Renal cortex interstitium (tissue), 11 donors: ENCODE data around the gene PHACTR1. TPM values are rescaled to one million over a fixed set of nuclear protein-coding genes. Genes with fewer than 3 reads are reported as not detected.

ENCODE experiments used
- DNase-seq, 11 donors: peaks; one replicate each; pipeline ENCODE4 v3.0.0-alpha.2; 2013; ENCODE audit warnings: low read depth in 9 of 11, low spot score in 4 of 11; ENCODE audit errors: extremely low read depth in 1 of 11
- polyA plus RNA-seq, 3 donors: library from polyadenylated mRNA; unstranded; fragments of 120-200 nt; gene quantifications; one replicate each; pipeline ENCODE4 v1.2.1, GENCODE V29; 2013; ENCODE audit not compliant: insufficient read length in 3 of 3

The PHACTR1 gene
- polyA plus RNA-seq, 3 donors, result 13.6 to 23.2 (median 15.0) TPM

GRCh38 chr6:13292774-13293173 lies 576.2 kb downstream of the PHACTR1 start:
- DNase-seq, result no peak

- no peak for DNase-seq
These were observed 578.0 kb downstream of the PHACTR1 start for GRCh38 chr6:13294499-13295069.

- DNase-seq, result no peak
These were observed 579.0 kb downstream of the PHACTR1 start for GRCh38 chr6:13295576-13295975.

GRCh38 chr6:13296536-13296997 lies 580.0 kb downstream of the PHACTR1 start:
- peak in 1 of 11 donors; percentile 19 for DNase-seq

- DNase-seq, result no peak
These were observed 580.8 kb downstream of the PHACTR1 start for GRCh38 chr6:13297391-13297790.

- DNase-seq, result no peak
These were observed 581.9 kb downstream of the PHACTR1 start for GRCh38 chr6:13298446-13298845.

GRCh38 chr6:13299403-13299821 lies 582.8 kb downstream of the PHACTR1 start:
- no peak for DNase-seq

GRCh38 chr6:13299918-13300317 lies 583.4 kb downstream of the PHACTR1 start:
- DNase-seq, result no peak

GRCh38 chr6:13300643-13301590 lies 584.4 kb downstream of the PHACTR1 start:
- DNase-seq, result no peak

GRCh38 chr6:13302291-13302690 lies 585.7 kb downstream of the PHACTR1 start:
- DNase-seq, result no peak

- no peak for DNase-seq
These were observed 586.4 kb downstream of the PHACTR1 start for GRCh38 chr6:13302751-13303667.

GRCh38 chr6:13303668-13304017 lies 587.1 kb downstream of the PHACTR1 start:
- DNase-seq, result peak in 2 of 11 donors; percentile 42 to 62

GRCh38 chr6:13304101-13304500 lies 587.5 kb downstream of the PHACTR1 start:
- no peak for DNase-seq

- no peak for DNase-seq
These were observed 588.2 kb downstream of the PHACTR1 start for GRCh38 chr6:13304580-13305260.

- DNase-seq, result no peak
These were observed 588.7 kb downstream of the PHACTR1 start for GRCh38 chr6:13305288-13305687.

- no peak for DNase-seq
These were observed 589.2 kb downstream of the PHACTR1 start for GRCh38 chr6:13305791-13306190.

- no peak for DNase-seq
These were observed 591.0 kb downstream of the PHACTR1 start for GRCh38 chr6:13307508-13307995.

- no peak for DNase-seq
These were observed 591.8 kb downstream of the PHACTR1 start for GRCh38 chr6:13308332-13308731.

GRCh38 chr6:13311155-13311554 lies 594.6 kb downstream of the PHACTR1 start:
- no peak for DNase-seq
